Neutrophil (primary cell): ENCODE measurements around the gene ZNF180.

Experiments used
- H3K27ac ChIP-seq: fragments of 200-600 bp; sonication (generic); 2 replicates; pipeline ENCODE4 v1.5.1; 2016; ENCODE audit warnings: mild to moderate bottlenecking, moderate library complexity
- H3K27me3 ChIP-seq: fragments of 200-600 bp; sonication (generic); 2 replicates; pipeline ENCODE4 v1.6.0; 2016; ENCODE audit warnings: mild to moderate bottlenecking
- H3K36me3 ChIP-seq: fragments of 200-600 bp; sonication (generic); 2 replicates; pipeline ENCODE4 v1.5.1; 2017
- H3K4me1 ChIP-seq, 2 experiments: fragments of 200-600 bp in 1 of 2; sonication (generic) in 1 of 2; 1 replicate in 1 of 2; 2 replicates in 1 of 2; pipeline versions ENCODE4 v1.5.1 to v1.6.1; 2013 to 2016; ENCODE audit warnings: low read depth in 1 of 2, low read length in 1 of 2, mild to moderate bottlenecking in 1 of 2, moderate library complexity in 1 of 2; ENCODE audit not compliant: control insufficient read depth in 1 of 2, insufficient read depth in 1 of 2
- H3K4me3 ChIP-seq, 2 experiments: fragments of 200-600 bp in 1 of 2; sonication (generic) in 1 of 2; 1 replicate in 1 of 2; 2 replicates in 1 of 2; pipeline ENCODE4 v1.5.1; 2013 to 2016; ENCODE audit warnings: low read depth in 1 of 2, low read length in 1 of 2, mild to moderate bottlenecking in 1 of 2, moderate library complexity in 1 of 2
- H3K9me3 ChIP-seq: fragments of 200-600 bp; sonication (generic); 2 replicates; pipeline ENCODE4 v1.5.1; 2016
- CTCF ChIP-seq: fragments of 200-600 bp; sonication (generic); IDR thresholded peaks from 2 replicates; pipeline ENCODE4 v1.5.1; 2016; ENCODE audit warnings: antibody characterized with exemption

The ZNF180 gene

GRCh38 chr19:44529536-44529935, 29.2 kb upstream of the ZNF180 start, which contains the start of gene CEACAM20:
TSS of gene CEACAM20 (minus strand) at chr19:44529675. CDS start at chr19:44529509, 166 bp downstream.
- Histone ChIP-seq H3K27me3 (peaks cover 17% of the 10 kb centered on the region), H3K9me3 (no peaks in the 10 kb centered on the region), H3K36me3 (no peaks in the 10 kb centered on the region), H3K4me3 (no peak within 1 kb of the TSS), H3K27ac (no peak within 1 kb of the TSS), H3K4me1 (no peaks in the 10 kb centered on the region)
- TF ChIP-seq CTCF = no peak

- H3K36me3 ChIP-seq = no peaks in the 10 kb centered on the region
These were observed 27.2 kb upstream of the ZNF180 start for GRCh38 chr19:44527554-44527953.

GRCh38 chr19:44525721-44526430, 25.6 kb upstream of the ZNF180 start:
- no peak for TF ChIP-seq CTCF
- no peak overlapping the region for H3K4me3 ChIP-seq
- H3K27me3 ChIP-seq = peaks cover 4% of the 10 kb centered on the region
- H3K9me3 ChIP-seq = no peaks in the 10 kb centered on the region
- H3K4me1 ChIP-seq = no peaks in the 10 kb centered on the region
- no peak overlapping the region for H3K27ac ChIP-seq
- no peaks in the 10 kb centered on the region for H3K36me3 ChIP-seq

More at GRCh38 chr19:44527554-44527953, 27.2 kb upstream of the ZNF180 start:
- TF ChIP-seq CTCF = no peak
- H3K4me3 ChIP-seq = no peak overlapping the region
- no peaks in the 10 kb centered on the region for H3K4me1 ChIP-seq
- H3K27me3 ChIP-seq = peaks cover 4% of the 10 kb centered on the region
- no peaks in the 10 kb centered on the region for H3K9me3 ChIP-seq
- H3K27ac ChIP-seq = no peak overlapping the region

GRCh38 chr19:44521370-44521769, 21.0 kb upstream of the ZNF180 start:
- H3K4me3 ChIP-seq = no peak overlapping the region
- H3K27ac ChIP-seq = no peak overlapping the region
- H3K4me1 ChIP-seq = no peaks in the 10 kb centered on the region
- TF ChIP-seq CTCF = no peak
- no peaks in the 10 kb centered on the region for H3K27me3 ChIP-seq
- H3K36me3 ChIP-seq = no peaks in the 10 kb centered on the region
- no peaks in the 10 kb centered on the region for H3K9me3 ChIP-seq

- Histone ChIP-seq H3K27ac (no peak overlapping the region), H3K4me1 (no peaks in the 10 kb centered on the region), H3K36me3 (no peaks in the 10 kb centered on the region)
These were observed 16.8 kb upstream of the ZNF180 start for GRCh38 chr19:44517146-44517545.

More at GRCh38 chr19:44517146-44517545, 16.8 kb upstream of the ZNF180 start:
- no peak for TF ChIP-seq CTCF
- H3K9me3 ChIP-seq = no peaks in the 10 kb centered on the region
- H3K27me3 ChIP-seq = no peaks in the 10 kb centered on the region
- H3K4me3 ChIP-seq = no peak overlapping the region
